K562 (cell line): Measurements from ENCODE around the gene KATNAL2. TPM values are rescaled to one million over a fixed set of nuclear protein-coding genes. Genes with fewer than 3 reads are reported as not detected.

Source experiments
- ATAC-seq: fragments of 200-7000 bp; cut with Tn5 transposase; 3 replicates; pipeline ENCODE4 v1.9.1; 2020; ENCODE audit warnings: moderate library complexity
- BruUV-seq: library from RNA; stranded (reverse); fragments of 400-500 nt; replicated peaks from 2 replicates; lab custom pipeline; 2021; lab: Mats Ljungman, UMichigan
- CTCF ChIA-PET: fragments of 300-600 bp; formaldehyde crosslinking; extraction: SDS; loops from one replicate; lab custom pipeline; 2021; ENCODE audit warnings: low intra/inter-chr PET ratio; lab: Yijun Ruan, JAX
- POLR2A ChIA-PET: fragments of 300-600, 350-650 bp; sonication (Branson Sonifier 250); formaldehyde crosslinking; extraction: SDS; loops from one replicate; lab custom pipeline; 2021; ENCODE audit warnings: antibody characterized with exemption, inconsistent platforms; lab: Yijun Ruan, JAX
- DNase-seq, 4 experiments: peaks; one replicate each; pipeline versions ENCODE4 v3.0.0 to v3.0.0-alpha.2; 2011 to 2018; ENCODE audit warnings: low spot score in 3 of 4, mixed read lengths in 3 of 4; ENCODE audit errors: extremely low read depth in 1 of 4
- FAIRE-seq: peaks from 2 replicates; lab custom pipeline; 2011; peaks lifted over from hg19 to GRCh38; lab: Jason Lieb, UNC
- H2AFZ ChIP-seq: 2 replicates; pipeline ENCODE4 v1.6.0; 2011; ENCODE audit warnings: low read depth, low read length, control low read depth, inconsistent platforms
- H3K27ac ChIP-seq: fragments of 200-600 bp; 3 replicates; pipeline ENCODE4 v1.8.0; 2011; ENCODE audit warnings: low read depth, mild to moderate bottlenecking, control low read depth, inconsistent platforms, low read length, moderate library complexity, mixed read lengths; ENCODE audit errors: extremely low read depth
- H3K27me3 ChIP-seq, 2 experiments: fragments of 300-600 bp in 1 of 2; 2 replicates in 1 of 2; 3 replicates in 1 of 2; pipeline versions ENCODE4 v1.6.0 to v1.8.0; 2011; ENCODE audit warnings: inconsistent platforms in 2 of 2, low read length in 2 of 2, mild to moderate bottlenecking in 1 of 2, mixed read lengths in 1 of 2, moderate library complexity in 1 of 2; ENCODE audit not compliant: control insufficient read depth in 2 of 2, insufficient read depth in 2 of 2
- H3K36me3 ChIP-seq: fragments of 300-600 bp; 3 replicates; pipeline ENCODE4 v1.8.0; 2011; ENCODE audit warnings: mild to moderate bottlenecking, low read length, inconsistent platforms; ENCODE audit not compliant: control insufficient read depth, insufficient read depth
- H3K4me1 ChIP-seq, 2 experiments: fragments of 200-600 bp in 1 of 2; replicated peaks in 1 of 2; 2 replicates in 1 of 2; 3 replicates in 1 of 2; pipeline versions ENCODE4 v1.5.1 to v1.8.0; 2011; ENCODE audit warnings: inconsistent platforms in 2 of 2, low read length in 2 of 2, mild to moderate bottlenecking in 1 of 2, mixed read lengths in 1 of 2, moderate library complexity in 1 of 2; ENCODE audit not compliant: control insufficient read depth in 2 of 2, insufficient read depth in 2 of 2
- H3K4me2 ChIP-seq: 2 replicates; pipeline ENCODE4 v1.6.1; 2011; ENCODE audit warnings: low read length, control low read depth, inconsistent platforms, mixed read lengths; ENCODE audit not compliant: insufficient read depth
- H3K4me3 ChIP-seq: fragments of 200-600 bp; sonication (generic), shearing (Covaris generic); 2 replicates; pipeline ENCODE4 v1.5.1; 2016; ENCODE audit warnings: control low read depth, inconsistent platforms
- H3K79me2 ChIP-seq: fragments of 200-600 bp; 3 replicates; pipeline ENCODE4 v1.8.0; 2011; ENCODE audit warnings: low read length, inconsistent platforms; ENCODE audit not compliant: control insufficient read depth, insufficient read depth
- H3K9ac ChIP-seq, 2 experiments: 2 replicates each; pipeline versions ENCODE4 v1.6.0 to v1.6.1; 2011; ENCODE audit warnings: low read depth in 2 of 2, low read length in 2 of 2, control low read depth in 1 of 2, inconsistent platforms in 1 of 2, mild to moderate bottlenecking in 1 of 2, mixed read lengths in 1 of 2; ENCODE audit not compliant: insufficient read depth in 1 of 2
- H3K9me1 ChIP-seq: one replicate; pipeline ENCODE4 v1.6.0; 2011; ENCODE audit warnings: inconsistent platforms, mild to moderate bottlenecking, low read length, moderate library complexity; ENCODE audit not compliant: control insufficient read depth, insufficient read depth
- H3K9me3 ChIP-seq: replicated peaks from 2 replicates; pipeline ENCODE4 v1.5.1; 2011; ENCODE audit warnings: low read depth, low read length, inconsistent platforms; ENCODE audit not compliant: control insufficient read depth, insufficient read depth
- H4K20me1 ChIP-seq: replicated peaks from 2 replicates; pipeline ENCODE4 v1.6.1; 2011; ENCODE audit warnings: low read length, inconsistent platforms, mixed read lengths; ENCODE audit not compliant: control insufficient read depth, insufficient read depth
- BCL6 ChIP-seq: fragments of 250-450 bp; sonication (Bioruptor Pico); IDR thresholded peaks from 2 replicates; pipeline ENCODE4 v1.4.0; 2020
- CREM ChIP-seq: IDR thresholded peaks from 2 replicates; pipeline ENCODE4 v1.6.1; 2014; ENCODE audit warnings: antibody characterized with exemption, low read depth
- CTBP1 ChIP-seq: fragments of 450-650 bp; IDR thresholded peaks from 2 replicates; pipeline ENCODE4 v1.6.1; 2016; ENCODE audit warnings: borderline replicate concordance
- HMG20B ChIP-seq: fragments of 250-450 bp; sonication (Bioruptor Pico); IDR thresholded peaks from 2 replicates; pipeline ENCODE4 v1.5.0; 2021; ENCODE audit warnings: mild to moderate bottlenecking
- KDM5B ChIP-seq: fragments of 200-600 bp; sonication (generic); IDR thresholded peaks from 2 replicates; pipeline ENCODE4 v1.6.1; 2012; ENCODE audit warnings: low read depth, mild to moderate bottlenecking, moderate library complexity, low read length, control low read depth, inconsistent platforms; ENCODE audit not compliant: insufficient replicate concordance
- LEF1 ChIP-seq: fragments of 450-650 bp; IDR thresholded peaks from 2 replicates; pipeline ENCODE4 v1.6.1; 2016; ENCODE audit warnings: mild to moderate bottlenecking
- MEF2D ChIP-seq: conservative IDR thresholded peaks from 2 replicates; pipeline ENCODE4 v1.6.1; 2016; ENCODE audit warnings: low read depth, missing genetic modification characterization, missing compliant biosample characterization
- MYNN ChIP-seq, 2 experiments: sonication (generic); formaldehyde crosslinking in 1 of 2; IDR thresholded peaks; 2 replicates each; pipeline versions ENCODE4 v1.5.0 to v1.6.1; 2016 to 2020; ENCODE audit warnings: antibody characterized with exemption in 1 of 2, missing genetic modification reagents in 1 of 2
- POLR2H ChIP-seq: IDR thresholded peaks from 2 replicates; pipeline ENCODE4 v1.6.1; 2016; ENCODE audit warnings: missing genetic modification characterization, low read depth, mild to moderate bottlenecking, control low read depth, missing compliant biosample characterization, moderate library complexity
- SREBF1 ChIP-seq: fragments of 150-350 bp; IDR thresholded peaks from 2 replicates; pipeline ENCODE4 v1.6.1; 2014; ENCODE audit warnings: antibody characterized with exemption, low read depth, low read length, borderline replicate concordance
- SRSF3 ChIP-seq: fragments of 200-400 bp; formaldehyde crosslinking; IDR thresholded peaks from 2 replicates; pipeline ENCODE4 v1.6.1; 2016; ENCODE audit warnings: mild to moderate bottlenecking, low read length, moderate library complexity; ENCODE audit not compliant: insufficient read depth
- THRB ChIP-seq: fragments of 450-650 bp; formaldehyde crosslinking; conservative IDR thresholded peaks from 2 replicates; pipeline ENCODE4 v1.4.0; 2022; ENCODE audit warnings: mild to moderate bottlenecking, missing genetic modification characterization
- YBX1 ChIP-seq: fragments of 450-650 bp; IDR thresholded peaks from 2 replicates; pipeline ENCODE4 v1.7.1; 2016; ENCODE audit warnings: mild to moderate bottlenecking
- ZC3H4 ChIP-seq: sonication (generic); formaldehyde crosslinking; IDR thresholded peaks from 2 replicates; pipeline ENCODE4 v1.9.0; 2021; ENCODE audit warnings: missing genetic modification reagents, borderline replicate concordance
- ZNF143 ChIP-seq: sonication (generic); formaldehyde crosslinking; IDR thresholded peaks from 2 replicates; pipeline ENCODE4 v1.9.0; 2022; ENCODE audit warnings: mild to moderate bottlenecking, missing genetic modification reagents
- ZNF449 ChIP-seq: fragments of 250-450 bp; sonication (Bioruptor Pico); IDR thresholded peaks from 2 replicates; pipeline ENCODE4 v1.8.0; 2022; ENCODE audit warnings: moderate library complexity, mild to moderate bottlenecking, inconsistent platforms
- ZNF778 ChIP-seq: fragments of 450-650 bp; formaldehyde crosslinking; IDR thresholded peaks from 2 replicates; pipeline ENCODE4 v1.4.0; 2020; ENCODE audit warnings: mild to moderate bottlenecking, moderate library complexity
- WGBS: fragments of 100-300 bp; shearing (Covaris generic); methylation state at CpG from one replicate; pipeline ENCODE4 v1.1.6; 2016; ENCODE audit warnings: low coverage, mixed read lengths; ENCODE audit not compliant: insufficient coverage; ENCODE audit errors: missing lambda C conversion rate; 5-methylcytosine and 5-hydroxymethylcytosine counted together
- in situ Hi-C: fragments of 300-500 bp; cut with MboI; formaldehyde crosslinking; loops from 4 replicates; pipeline ENCODE4 v1.15.0; 2018; ENCODE audit warnings: inconsistent platforms, mixed read lengths
- intact Hi-C: fragments of 100-400 bp; cut with micrococcal nuclease; formaldehyde crosslinking; loops from 2 replicates; pipeline ENCODE4 v1.14.2; 2022
- polyA plus RNA-seq, 8 experiments: library from polyadenylated mRNA; depleted of rRNA in 4 of 8; stranded (reverse) in 5 of 8; unstranded in 3 of 8; fragments of >200 nt; fragmentation: Nextera tagmentation in 2 of 8; fragmentation: Illumina TruSeq in 1 of 8; extraction: Ambion mirVana in 2 of 8; extraction: Trizol in 1 of 8; gene quantifications; 2 replicates each; pipeline versions ENCODE4 v1.2.1 to v1.2.3, GENCODE V29; 2011 to 2014; ENCODE audit warnings: inconsistent platforms in 1 of 8, missing spikeins in 1 of 8
- total RNA-seq, 7 experiments: library from RNA; depleted of rRNA in 6 of 7; stranded (reverse); fragments of >200 nt in 6 of 7; fragmentation: Illumina TruSeq in 2 of 7; extraction: Trizol in 2 of 7; gene quantifications; 2 replicates each; pipeline versions ENCODE4 v1.2.1 to v1.2.3, GENCODE V29; 2011 to 2021; ENCODE audit warnings: low replicate concordance in 1 of 7
- TF ChIP-seq, protein P1 (sequence below): fragments of 450-650 bp; IDR thresholded peaks from 2 replicates; pipeline ENCODE4 v1.7.0; 2016; ENCODE audit warnings: borderline replicate concordance

KATNAL2 gene
- total and polyA plus RNA-seq, 9 of the 15 experiments (the other 6 are each of a cell fraction or from before 2014, with no cell fraction given), result 0.08 to 1.2 (median 0.48) TPM

- TF ChIP-seq ZNF449 (CRISPR knock-in tag), result no peak
- TF ChIP-seq SREBF1, result no peak
- no peak for TF ChIP-seq ZC3H4
- no peak for TF ChIP-seq BCL6 (CRISPR knock-in tag)
Measured at GRCh38 chr18:47146206-47146605, 228.8 kb downstream of the KATNAL2 start (continued).

DNA sequence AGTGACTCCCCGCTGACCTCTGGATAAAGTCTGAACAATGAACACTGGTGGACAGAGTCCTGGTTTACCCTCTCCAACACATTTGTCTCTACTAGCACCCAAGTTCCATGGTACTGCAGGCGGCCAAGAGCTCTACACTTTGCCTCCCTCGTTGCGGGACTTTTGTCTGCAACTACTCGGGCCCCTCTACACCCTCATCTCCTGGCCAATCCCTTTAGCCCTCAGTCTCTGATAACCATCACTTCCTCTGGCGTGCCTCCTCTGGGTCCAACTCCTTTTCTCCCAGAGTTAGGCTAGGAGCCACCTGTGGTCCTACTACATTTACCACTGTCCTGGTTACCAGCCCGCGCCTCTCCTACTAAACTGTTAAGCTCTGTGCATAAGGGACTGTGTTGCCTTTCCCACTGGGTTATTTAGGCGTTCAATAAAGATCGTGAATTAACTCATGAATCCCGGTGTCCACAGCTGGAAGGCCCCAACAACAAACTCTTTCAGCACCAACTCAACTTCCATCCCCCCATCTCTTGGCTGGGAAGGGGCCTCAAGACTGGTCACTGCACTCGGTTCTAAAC lies 232.1 kb downstream of the KATNAL2 start:
- Histone ChIP-seq H3K27me3 (no peaks in the 10 kb centered on the region), H3K79me2 (peaks cover 55% of the 10 kb centered on the region), H3K4me2 (peak overlapping the region; percentile 88), H3K27ac (peak overlapping the region; percentile 83), H3K9ac (peak overlapping the region; percentile 73 to 92), H4K20me1 (peaks cover 4% of the 10 kb centered on the region; the same call in 1 of the 2 replicates), H2AFZ (peak overlapping the region; percentile 93), H3K36me3 (peaks cover 8% of the 10 kb centered on the region; the same call in 2 of the 3 replicates), H3K4me1 (peaks cover 12 to 14% of the 10 kb centered on the region in 2 experiments; a peak in 4 of 5 replicates), H3K9me3 (no peaks in the 10 kb centered on the region), H3K9me1 (no peaks in the 10 kb centered on the region), H3K4me3 (peak overlapping the region; percentile 70)
- peak; percentile 69 for ATAC-seq
- ChIA-PET CTCF (no interaction called here), POLR2A (interaction anchor here (0.6 to 1.6 kb wide), 8 partner anchors 14 to 181 kb away, joined by 3 to 5 read pairs (median 4); no protein-coding TSS in a partner anchor)
- intact Hi-C loops, result no loop called here
- DNase-seq, result peak; percentile 32 to 73 (median 54)
- WGBS, result 2% methylated on average over 10 of the region's 12 CpGs
- in situ Hi-C loops, result no loop called here
- FAIRE-seq, result peak; percentile 73
- no TSS peak for BruUV-seq
- TF ChIP-seq YBX1, result no peak
- TF ChIP-seq, protein P1, sequence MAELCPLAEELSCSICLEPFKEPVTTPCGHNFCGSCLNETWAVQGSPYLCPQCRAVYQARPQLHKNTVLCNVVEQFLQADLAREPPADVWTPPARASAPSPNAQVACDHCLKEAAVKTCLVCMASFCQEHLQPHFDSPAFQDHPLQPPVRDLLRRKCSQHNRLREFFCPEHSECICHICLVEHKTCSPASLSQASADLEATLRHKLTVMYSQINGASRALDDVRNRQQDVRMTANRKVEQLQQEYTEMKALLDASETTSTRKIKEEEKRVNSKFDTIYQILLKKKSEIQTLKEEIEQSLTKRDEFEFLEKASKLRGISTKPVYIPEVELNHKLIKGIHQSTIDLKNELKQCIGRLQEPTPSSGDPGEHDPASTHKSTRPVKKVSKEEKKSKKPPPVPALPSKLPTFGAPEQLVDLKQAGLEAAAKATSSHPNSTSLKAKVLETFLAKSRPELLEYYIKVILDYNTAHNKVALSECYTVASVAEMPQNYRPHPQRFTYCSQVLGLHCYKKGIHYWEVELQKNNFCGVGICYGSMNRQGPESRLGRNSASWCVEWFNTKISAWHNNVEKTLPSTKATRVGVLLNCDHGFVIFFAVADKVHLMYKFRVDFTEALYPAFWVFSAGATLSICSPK, result no peak
- TF ChIP-seq SRSF3, result no peak
- TF ChIP-seq MEF2D (tag), result no peak
- TF ChIP-seq KDM5B, result peak; percentile 38
- no peak for TF ChIP-seq THRB (CRISPR knock-in tag)
- peak; percentile 85; the same call in 1 of the 2 replicates for TF ChIP-seq MYNN (IDR thresholded peaks at IDR 0.05)
- TF ChIP-seq MYNN (CRISPR knock-in tag; IDR thresholded peaks at IDR 0.05), result no peak
- TF ChIP-seq HMG20B (CRISPR knock-in tag), result no peak
- TF ChIP-seq CREM, result peak; percentile 19; the same call in 1 of the 2 replicates
- 0 out of 2 replicates have a peak, but pooled peaks have one; percentile 12 for TF ChIP-seq CTBP1
- TF ChIP-seq LEF1, result 0 out of 2 replicates have a peak, but pooled peaks have one; percentile 22
- no peak for TF ChIP-seq ZNF143
- no peak for TF ChIP-seq ZNF778 (CRISPR knock-in tag)
- no peak for TF ChIP-seq POLR2H
